Right lung (tissue), 5 donors: ENCODE measurements around the gene PRKN. TPM values are rescaled to one million over a fixed set of nuclear protein-coding genes. Genes with fewer than 3 reads are reported as not detected.
A peak's percentile ranks its signal among the peaks of the same experiment; 100 is the strongest.

Experiments
- DNase-seq, 2 donors: peaks; one replicate each; pipeline ENCODE4 v3.0.0-alpha.2; 2013
- polyA plus RNA-seq, 5 donors: library from polyadenylated mRNA; unstranded; fragments of 120-200 nt; gene quantifications; one replicate each; pipeline versions ENCODE4 v1.2.1 to v1.2.3, GENCODE V29; 2013; ENCODE audit warnings: inconsistent platforms in 1 of 5, low replicate concordance in 1 of 5; ENCODE audit not compliant: insufficient read length in 5 of 5, insufficient read depth in 1 of 5

PRKN gene
- polyA plus RNA-seq, 5 donors = 2.0 to 3.6 (median 2.7) TPM

- DNase-seq = no peak
Measured at GRCh38 chr6:162069995-162070394, 657.6 kb downstream of the PRKN start.

DNA sequence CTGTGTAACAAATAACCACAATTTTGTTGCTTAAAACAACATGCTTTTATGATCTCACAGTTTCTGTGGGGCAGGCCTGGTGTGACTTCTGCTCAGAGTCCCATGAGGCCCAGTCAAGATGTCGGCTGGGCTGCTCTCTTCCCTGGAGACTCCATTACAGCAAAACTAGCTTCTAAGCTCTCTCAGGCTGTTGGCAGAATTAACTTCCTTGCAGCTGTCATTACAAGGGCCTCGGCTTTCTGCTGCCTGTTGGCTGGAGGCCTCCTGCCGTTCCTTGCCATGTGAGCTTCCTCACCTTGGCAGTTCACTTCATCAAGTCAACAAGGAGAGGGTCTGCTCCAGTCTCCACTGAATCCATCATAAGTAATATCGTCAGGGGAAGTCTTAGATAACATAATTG lies 659.2 kb downstream of the PRKN start:
- DNase-seq = no peak

GRCh38 chr6:162063666-162064065 lies 663.9 kb downstream of the PRKN start:
- DNase-seq = no peak

GRCh38 chr6:162058281-162058875 lies 669.2 kb downstream of the PRKN start:
- no peak for DNase-seq

DNA sequence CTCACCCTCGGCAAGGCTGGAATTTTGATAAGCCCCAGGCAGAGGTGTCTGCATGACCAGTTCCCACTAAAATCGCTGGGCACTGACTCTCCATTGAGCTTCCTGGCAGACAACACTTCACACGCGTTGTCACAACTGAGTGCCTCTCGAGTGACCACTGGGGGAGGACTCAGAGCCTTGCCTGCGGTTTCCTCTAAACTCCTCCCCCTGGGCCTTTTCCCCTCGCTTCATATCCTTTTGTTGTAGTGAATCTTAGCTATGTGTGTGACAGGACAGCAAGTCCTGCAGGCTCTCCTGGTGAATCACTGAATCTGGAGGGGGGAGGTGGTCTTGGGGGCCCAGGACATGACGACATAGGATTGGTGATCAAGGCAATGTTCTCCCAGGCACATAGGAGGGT lies 670.8 kb downstream of the PRKN start:
- peak in 1 of 2 donors; percentile 13 for DNase-seq

DNA sequence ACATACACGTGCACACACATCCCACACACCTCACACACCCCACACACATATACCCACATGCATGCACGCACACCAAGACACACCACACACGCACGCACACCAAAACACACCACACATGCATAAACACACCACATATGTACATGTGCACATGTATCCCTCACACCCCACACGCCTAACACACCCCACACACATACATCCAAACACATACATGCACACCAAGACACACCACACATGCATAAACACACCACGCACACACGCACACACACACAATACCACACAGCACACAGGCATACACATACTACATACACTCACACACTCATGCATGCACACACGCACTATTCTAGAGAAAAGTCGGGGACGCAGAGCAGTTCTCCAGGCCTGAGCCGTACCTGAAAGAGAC lies 671.5 kb downstream of the PRKN start:
- no peak for DNase-seq

DNA sequence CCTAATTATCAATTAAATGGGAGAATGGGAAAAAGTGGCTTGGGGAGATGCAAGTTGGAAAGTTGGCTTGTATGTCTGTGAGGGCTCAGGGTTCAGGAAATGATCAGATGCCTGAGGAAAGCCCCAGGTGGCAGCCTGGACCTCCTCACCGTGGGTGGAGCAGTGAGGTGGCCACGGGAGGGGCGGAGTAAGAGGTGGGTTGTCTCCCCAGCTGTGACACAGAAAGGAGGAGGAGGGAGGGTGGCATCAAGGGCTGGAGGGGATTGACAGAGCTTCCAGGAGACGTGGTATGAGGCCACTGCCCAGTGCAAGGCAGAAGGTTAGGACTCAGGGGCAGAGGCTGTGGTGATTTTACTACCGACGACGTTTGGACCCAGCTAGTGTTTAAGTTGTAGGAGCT lies 672.2 kb downstream of the PRKN start:
- DNase-seq = no peak

DNA sequence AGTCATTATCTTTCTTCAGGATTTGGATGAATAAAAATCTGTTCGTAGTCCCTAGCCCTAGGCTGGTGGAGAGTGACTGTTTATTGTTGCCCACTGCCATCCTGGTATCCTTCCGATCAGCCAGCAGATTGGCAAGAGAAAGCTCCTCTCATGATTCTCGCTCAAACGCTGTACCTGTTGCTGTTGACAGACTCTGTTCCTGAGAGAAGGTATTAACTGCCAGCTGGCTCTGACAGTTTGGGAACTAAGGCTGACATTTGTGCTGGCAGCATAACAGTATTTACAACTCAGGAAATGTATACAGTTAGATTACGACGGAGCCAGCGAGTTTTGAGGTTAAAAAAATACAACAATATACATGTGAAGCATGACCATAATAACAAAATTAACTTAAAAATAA lies 674.5 kb downstream of the PRKN start:
- DNase-seq = no peak

DNA sequence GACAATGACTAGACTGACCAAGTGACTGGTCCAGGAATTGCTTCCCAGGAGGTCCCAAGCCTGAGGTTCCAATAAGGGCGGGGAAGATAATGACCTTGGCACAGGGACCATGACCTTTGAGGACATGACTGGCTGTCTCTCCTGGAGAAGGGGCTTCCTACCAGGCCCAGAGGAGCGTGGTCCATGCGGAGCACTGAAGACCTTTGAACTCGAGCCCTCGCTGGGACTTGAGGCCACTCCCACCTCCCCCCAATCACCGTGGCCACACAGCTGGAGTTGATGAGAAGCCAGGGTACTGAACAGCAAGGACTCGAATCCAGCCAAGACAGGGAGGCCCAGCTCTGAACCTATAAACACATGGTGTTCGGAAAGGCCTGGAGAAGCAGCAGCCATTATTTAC lies 677.0 kb downstream of the PRKN start:
- DNase-seq = no peak

DNA sequence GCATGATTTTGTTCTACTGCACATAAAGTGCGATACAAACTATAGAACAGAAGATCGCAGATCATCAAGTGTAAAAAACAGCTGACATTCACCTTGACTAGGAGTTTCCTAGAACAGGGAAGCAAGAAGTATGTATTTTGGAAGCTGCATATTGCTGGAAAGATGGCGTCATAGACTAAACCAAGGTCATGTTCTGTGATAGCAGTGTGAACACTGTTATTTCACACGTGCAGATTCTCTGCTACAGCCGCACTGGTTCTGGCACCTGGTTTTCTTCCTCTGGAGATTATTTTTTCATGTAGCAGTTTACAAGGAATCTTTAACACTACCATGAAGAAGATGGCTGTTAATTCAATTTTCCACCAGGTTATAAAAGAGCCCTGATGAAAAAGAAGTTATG lies 681.2 kb downstream of the PRKN start:
- DNase-seq = no peak

DNA sequence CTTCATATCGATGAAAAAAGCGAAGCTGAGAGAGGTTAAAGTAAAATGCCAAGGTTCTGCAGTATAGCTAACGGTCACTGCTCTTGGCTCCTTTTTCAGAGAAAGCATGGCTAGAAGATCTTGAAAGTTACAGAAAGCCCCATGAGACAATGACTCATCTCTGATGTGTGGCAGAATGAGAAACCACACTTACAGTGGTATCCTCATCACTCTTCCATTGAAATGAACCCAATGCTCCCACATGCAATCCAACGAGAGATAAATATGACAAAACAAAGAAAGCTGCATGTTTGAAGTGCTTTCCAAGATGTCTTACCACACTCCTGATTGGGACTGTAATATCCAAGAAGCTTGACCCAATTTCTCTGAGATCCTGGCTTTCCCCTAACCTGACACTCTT lies 694.9 kb downstream of the PRKN start:
- DNase-seq = no peak

DNA sequence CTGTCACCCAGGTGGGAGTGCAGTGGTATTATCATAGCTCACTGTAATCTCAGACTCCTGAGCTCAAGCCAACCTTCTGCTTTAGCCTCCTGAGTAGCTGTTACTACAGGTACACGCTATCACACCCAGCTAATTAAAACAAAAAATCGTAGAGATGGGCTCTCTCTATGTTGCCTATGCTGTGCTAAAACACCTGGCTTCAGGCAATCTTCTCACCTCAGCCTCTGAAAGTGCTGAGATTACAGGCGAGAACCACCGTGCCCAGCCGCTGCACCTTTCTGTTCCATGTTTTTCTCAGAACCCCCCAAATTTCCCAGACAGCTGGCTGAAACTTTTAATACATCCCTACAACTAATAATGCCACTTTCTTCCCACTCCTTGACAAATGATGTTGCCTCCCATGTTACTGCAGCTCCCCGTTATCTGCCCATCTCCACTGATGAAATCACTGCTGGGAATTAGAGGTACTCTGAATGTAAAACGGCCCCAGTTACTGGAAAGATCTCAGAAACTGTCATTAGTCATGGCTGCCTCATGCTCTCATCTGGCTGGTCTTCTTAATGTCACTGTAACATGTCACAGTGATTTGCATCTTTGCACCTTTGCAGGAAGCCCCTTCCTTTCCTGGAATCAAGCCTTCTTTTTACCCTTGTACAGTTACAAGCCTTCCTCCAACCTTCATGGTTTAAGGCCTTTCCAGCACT lies 697.5 kb downstream of the PRKN start:
- no peak for DNase-seq

DNA sequence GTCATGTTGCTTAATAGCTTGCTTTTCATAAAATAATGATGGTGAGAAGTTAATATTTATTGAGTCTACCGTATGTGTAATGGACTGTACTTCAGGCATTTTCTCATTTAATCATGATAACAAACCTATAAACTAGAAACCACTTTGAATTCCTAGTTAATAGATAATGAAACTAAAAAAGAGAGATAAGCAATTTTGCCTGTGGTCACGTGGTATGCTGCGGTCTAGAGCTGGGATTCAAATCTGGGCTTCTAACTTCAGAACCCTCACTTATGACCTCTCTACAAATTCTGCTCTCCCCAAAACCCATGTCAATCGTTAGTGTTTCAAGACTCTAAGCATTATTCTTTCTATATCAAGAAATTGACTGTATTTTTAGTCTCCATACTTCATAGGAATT lies 700.7 kb downstream of the PRKN start:
- DNase-seq = no peak

- DNase-seq = no peak
Measured at GRCh38 chr6:162026031-162026430, 701.5 kb downstream of the PRKN start.

DNA sequence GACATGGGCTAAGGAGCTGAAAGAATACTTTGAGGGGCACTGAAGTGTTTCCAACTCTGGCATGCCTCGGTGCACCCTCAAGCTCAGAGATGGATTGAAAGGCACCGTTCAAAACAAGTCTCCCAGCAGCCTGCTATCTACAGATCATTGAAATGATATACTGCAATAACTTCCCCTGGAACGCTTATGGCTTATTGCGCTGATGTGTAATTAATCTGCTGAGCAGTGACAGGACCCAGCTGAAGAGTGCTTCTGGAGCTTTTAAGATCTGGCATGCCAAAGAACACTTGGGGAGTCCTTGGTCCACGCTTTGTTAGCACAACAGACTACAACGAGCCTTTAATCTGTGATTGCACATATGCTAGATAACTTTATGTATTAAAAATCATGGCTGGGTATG lies 708.2 kb downstream of the PRKN start:
- DNase-seq = peak; percentile 8 to 17

- DNase-seq = no peak
Measured at GRCh38 chr6:162017536-162017935, 710.0 kb downstream of the PRKN start.

DNA sequence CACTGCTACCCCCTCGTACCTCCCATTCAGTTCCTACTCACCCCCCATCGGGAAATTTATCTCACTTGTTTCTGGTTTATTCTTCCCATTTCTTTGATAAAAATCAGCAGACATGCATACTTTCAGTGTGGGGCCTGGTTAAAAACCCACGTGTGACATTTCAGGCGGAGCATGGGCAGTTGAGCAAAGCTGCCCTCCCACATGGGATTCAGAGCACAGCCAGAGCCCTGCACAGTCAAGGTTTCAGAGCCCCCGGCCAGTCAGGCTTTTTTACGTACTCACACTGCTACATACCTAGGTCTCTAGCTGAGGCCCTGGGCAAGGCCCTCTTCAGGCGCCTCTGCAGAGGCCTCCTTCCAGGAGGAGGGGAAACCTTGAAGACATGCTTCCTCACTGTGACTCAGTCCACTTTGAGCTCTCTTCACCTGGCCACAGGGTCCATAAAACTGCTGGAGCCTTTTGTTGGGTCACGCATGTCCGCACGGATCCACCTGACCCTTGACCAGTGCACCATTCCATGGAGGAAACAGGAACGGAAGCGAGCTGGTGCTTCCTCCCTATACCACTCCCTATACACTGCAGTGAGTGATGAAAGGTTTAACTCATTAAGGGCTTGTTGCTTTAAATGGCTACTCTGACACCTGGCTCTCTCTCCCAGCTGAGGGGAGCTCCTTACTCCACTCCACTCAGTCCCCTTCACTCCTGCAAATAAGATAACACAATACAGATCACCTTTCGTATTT lies 713.3 kb downstream of the PRKN start:
- DNase-seq = no peak

DNA sequence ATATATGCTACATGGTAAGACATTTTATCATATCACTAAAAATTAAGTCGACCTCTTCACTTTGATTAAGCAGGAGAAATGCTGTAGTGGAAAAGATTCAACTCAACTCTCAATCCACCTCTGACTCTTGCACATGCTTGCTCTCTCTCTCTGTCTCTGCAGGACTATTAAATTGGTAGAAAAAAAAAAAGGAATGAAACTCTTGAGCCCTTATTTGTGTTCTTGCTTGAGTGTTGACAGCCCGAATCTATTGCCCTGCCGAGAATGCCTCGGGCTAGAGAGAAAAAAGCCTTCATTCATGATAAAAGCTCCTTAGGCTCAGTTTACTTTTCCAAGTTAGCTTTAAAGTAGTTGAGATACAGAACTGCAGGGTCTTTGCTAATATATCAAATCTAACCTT lies 722.2 kb downstream of the PRKN start:
- no peak for DNase-seq

- no peak for DNase-seq
Measured at GRCh38 chr6:161996783-161997182, 730.8 kb downstream of the PRKN start.

DNA sequence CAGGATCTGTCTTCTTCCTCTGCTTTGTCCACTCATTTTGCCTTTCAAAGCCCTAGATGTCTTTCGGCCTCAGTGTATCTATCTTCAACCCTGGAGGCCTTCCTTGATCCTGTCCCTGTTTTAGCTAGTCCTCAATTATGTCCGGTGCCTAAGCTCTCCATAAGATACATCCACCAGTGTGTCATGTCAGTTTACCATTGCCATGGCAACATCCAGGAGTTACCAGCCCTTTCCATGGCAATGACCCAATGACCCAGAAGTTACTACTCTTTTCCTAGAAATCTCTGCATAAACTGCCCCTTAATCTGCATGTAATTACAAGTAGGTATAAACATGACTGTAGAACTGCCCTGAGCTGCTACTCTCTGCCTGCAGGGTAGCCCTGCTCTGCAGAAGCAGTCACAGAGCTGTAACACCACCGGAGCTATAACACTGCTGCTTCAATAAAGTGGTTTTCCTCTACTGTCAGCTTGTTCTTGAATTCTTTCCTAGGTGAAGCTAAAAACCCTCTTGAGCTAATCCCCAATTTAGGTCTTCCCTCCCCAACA lies 741.6 kb downstream of the PRKN start:
- no peak for DNase-seq

GRCh38 chr6:161984713-161985112 lies 742.9 kb downstream of the PRKN start:
- no peak for DNase-seq

GRCh38 chr6:161976553-161976952 lies 751.0 kb downstream of the PRKN start:
- peak; percentile 18 to 31 for DNase-seq

DNA sequence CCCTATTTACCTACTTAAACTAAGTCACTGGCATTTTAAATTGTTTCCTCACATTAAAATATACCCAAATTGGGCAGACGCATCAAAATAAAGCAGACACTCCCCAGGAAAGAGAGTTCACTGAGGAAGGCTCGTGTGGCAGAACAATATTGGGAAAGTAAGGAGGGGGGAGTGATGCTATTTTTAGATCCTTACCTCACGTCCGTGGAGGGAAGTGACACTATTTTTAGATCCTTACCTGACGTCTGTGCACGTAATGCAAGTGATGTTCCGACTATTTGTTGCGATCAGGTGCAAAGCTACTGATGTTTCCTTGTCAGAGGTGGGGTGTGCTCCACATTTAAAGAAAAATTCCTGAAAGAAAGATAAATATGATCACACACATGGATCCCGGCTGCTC lies 754.5 kb downstream of the PRKN start:
- DNase-seq = no peak
